Activated CD4-positive, alpha-beta T cell treated with anti-CD3 and anti-CD28 coated beads, Interleukin-2, Interleukin-6, amounts not matched to agents 100 ng/mL and 50 ng/mL, durations not matched to agents 16 hours and 8 hours (primary cell): ENCODE data around the gene TEKT4.
"Not testable (repeated sequence)": the region's sequence is repeated elsewhere in the genome, so short reads cannot be mapped to it uniquely, and the experiment has no call there.

Source experiments
- DNase-seq: peaks from one replicate; pipeline ENCODE4 v3.0.0-alpha.2; 2020

TEKT4 gene

GRCh38 chr2:94871226-94872087 lies at the start of gene TEKT4:
TSS of gene TEKT4 (plus strand) at chr2:94871430. CDS start at chr2:94871580, 150 bp downstream.
- DNase-seq = no peak

GRCh38 chr2:94839224-94839623 lies 32.0 kb upstream of the TEKT4 start:
- DNase-seq = peak; percentile 38

- DNase-seq = not testable (repeated sequence)
These were observed 14.4 kb upstream of the TEKT4 start for GRCh38 chr2:94856856-94857255.

GRCh38 chr2:94857367-94858162 lies 13.7 kb upstream of the TEKT4 start:
- DNase-seq = peak; percentile 37

GRCh38 chr2:94858163-94858888 lies 12.9 kb upstream of the TEKT4 start:
- DNase-seq = not testable (repeated sequence)

- no peak for DNase-seq
These were observed 9.7 kb upstream of the TEKT4 start for GRCh38 chr2:94861308-94862152.

GRCh38 chr2:94862903-94863302 lies 8.3 kb upstream of the TEKT4 start:
- not testable (repeated sequence) for DNase-seq

GRCh38 chr2:94869131-94869530 lies 2.1 kb upstream of the TEKT4 start:
- DNase-seq = no peak

GRCh38 chr2:94869552-94870439 lies 1.4 kb upstream of the TEKT4 start:
- DNase-seq = no peak

- DNase-seq = peak; percentile 61
These were observed 597 bp upstream of the TEKT4 start for GRCh38 chr2:94870440-94871225.

GRCh38 chr2:94872088-94872618 lies 923 bp downstream of the TEKT4 start:
- DNase-seq = no peak

- DNase-seq = no peak
These were observed 1.6 kb downstream of the TEKT4 start for GRCh38 chr2:94872676-94873361.

GRCh38 chr2:94873362-94874276 lies 2.4 kb downstream of the TEKT4 start:
- DNase-seq = no peak

GRCh38 chr2:94874277-94874997 lies 3.2 kb downstream of the TEKT4 start:
- DNase-seq = peak; percentile 77

- DNase-seq = no peak
These were observed 4.0 kb downstream of the TEKT4 start for GRCh38 chr2:94875064-94875819.

GRCh38 chr2:94875820-94876522 lies 4.7 kb downstream of the TEKT4 start:
- no peak for DNase-seq
